HEK293T (cell line): Measurements from ENCODE around the gene TIAM1.

Experiments used
- ARNT ChIP-seq: fragments of 450-650 bp; IDR thresholded peaks from 2 replicates; pipeline ENCODE4 v1.6.1; 2017; ENCODE audit warnings: mild to moderate bottlenecking
- BHLHE40 ChIP-seq: fragments of 450-650 bp; IDR thresholded peaks from 2 replicates; pipeline ENCODE4 v1.6.1; 2016; ENCODE audit warnings: mild to moderate bottlenecking, moderate library complexity, borderline replicate concordance
- CTBP1 ChIP-seq: fragments of 450-650 bp; IDR thresholded peaks from 2 replicates; pipeline ENCODE4 v1.6.1; 2016; ENCODE audit warnings: borderline replicate concordance
- ELF4 ChIP-seq: fragments of 450-650 bp; IDR thresholded peaks from 2 replicates; pipeline ENCODE4 v1.6.1; 2017; ENCODE audit warnings: antibody characterized with exemption
- FOXA1 ChIP-seq: fragments of 450-650 bp; IDR thresholded peaks from 2 replicates; pipeline ENCODE4 v1.6.1; 2016; ENCODE audit warnings: mild to moderate bottlenecking
- L3MBTL2 ChIP-seq: fragments of 450-650 bp; conservative IDR thresholded peaks from 2 replicates; pipeline ENCODE4 v1.6.1; 2016; ENCODE audit warnings: mild to moderate bottlenecking
- SUZ12 ChIP-seq: fragments of 450-650 bp; IDR thresholded peaks from 2 replicates; pipeline ENCODE4 v1.6.1; 2016; ENCODE audit warnings: mild to moderate bottlenecking
- ZNF384 ChIP-seq: fragments of 450-650 bp; IDR thresholded peaks from 2 replicates; pipeline ENCODE4 v1.6.1; 2016

DNA sequence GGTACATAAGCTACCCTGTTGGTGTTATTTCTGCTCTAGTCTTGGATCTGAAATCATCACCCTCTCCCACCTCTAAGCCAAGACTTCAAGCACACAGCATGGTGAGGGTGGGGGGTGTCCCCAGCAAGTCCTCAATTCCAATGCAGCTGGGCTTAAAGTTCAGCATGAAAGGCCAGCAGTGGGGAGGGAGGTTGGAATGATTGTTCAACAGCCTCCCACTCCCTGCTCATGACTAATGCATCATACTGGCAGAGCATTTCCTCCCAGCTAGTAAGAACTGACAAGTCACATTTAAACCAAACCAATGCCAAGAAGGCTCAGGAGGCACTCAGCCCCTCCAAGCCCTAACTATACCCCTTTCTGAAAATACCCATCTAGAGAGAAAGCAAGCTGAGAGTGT lies 50.1 kb downstream of the TIAM1 start:
- TF ChIP-seq CTBP1 (no peak), BHLHE40 (no peak), ELF4 (no peak), ARNT (no peak), L3MBTL2 (no peak), SUZ12 (no peak), FOXA1 (no peak), ZNF384 (no peak)
